K562 (cell line): ENCODE data around the gene MYH6.

Experiments
- BHLHE40 ChIP-seq: IDR thresholded peaks from 2 replicates; pipeline ENCODE4 v1.6.1; 2011; ENCODE audit warnings: low read length, improper control_type of control experiment
- DMBX1 ChIP-seq: fragments of 250-450 bp; sonication (Bioruptor Pico); IDR thresholded peaks from 2 replicates; pipeline ENCODE4 v1.8.0; 2022; ENCODE audit warnings: inconsistent platforms, mild to moderate bottlenecking, moderate library complexity, borderline replicate concordance
- EZH2 ChIP-seq: IDR thresholded peaks from 2 replicates; pipeline ENCODE4 v1.6.1; 2012; ENCODE audit warnings: low read depth, mild to moderate bottlenecking, inconsistent platforms, low read length, borderline replicate concordance
- FUS ChIP-seq: fragments of 200-400 bp; formaldehyde crosslinking; optimal IDR thresholded peaks from 2 replicates; pipeline ENCODE3; 2017; ENCODE audit warnings: low read depth, low read length
- JUN ChIP-seq, 2 experiments: sonication (generic) in 1 of 2; formaldehyde crosslinking in 1 of 2; IDR thresholded peaks; 2 replicates each; pipeline versions ENCODE4 v1.6.1 to v1.8.0; 2012 to 2022; ENCODE audit warnings: borderline replicate concordance in 2 of 2, mild to moderate bottlenecking in 2 of 2, improper control_type of control experiment in 1 of 2, low read depth in 1 of 2, low read length in 1 of 2, missing genetic modification reagents in 1 of 2
- KLF16 ChIP-seq: IDR thresholded peaks from 2 replicates; pipeline ENCODE4 v1.6.1; 2016; ENCODE audit warnings: antibody characterized with exemption
- MXI1 ChIP-seq: IDR thresholded peaks from 2 replicates; pipeline ENCODE4 v1.6.1; 2011; ENCODE audit warnings: low read depth, mild to moderate bottlenecking, improper control_type of control experiment, low read length
- SP2 ChIP-seq: IDR thresholded peaks from 2 replicates; pipeline ENCODE4 v1.6.1; 2011; ENCODE audit warnings: mild to moderate bottlenecking, low read depth, low read length, moderate library complexity; ENCODE audit not compliant: poor library complexity, severe bottlenecking; ENCODE audit errors: extremely low read depth
- TAF1 ChIP-seq: IDR thresholded peaks from 2 replicates; pipeline ENCODE4 v1.6.1; 2011; ENCODE audit warnings: mild to moderate bottlenecking, low read length, moderate library complexity; ENCODE audit not compliant: insufficient read depth, control insufficient read depth, severe bottlenecking; ENCODE audit errors: extremely low read depth
- TEAD1 ChIP-seq, 2 experiments: fragments of 450-650 bp in 1 of 2; sonication (generic) in 1 of 2; formaldehyde crosslinking; IDR thresholded peaks; 2 replicates each; pipeline versions ENCODE4 v1.4.0 to v1.8.0; 2020 to 2022; ENCODE audit warnings: mild to moderate bottlenecking in 2 of 2, missing genetic modification reagents in 1 of 2
- ZBTB33 ChIP-seq: sonication (generic); formaldehyde crosslinking; IDR thresholded peaks from 2 replicates; pipeline ENCODE4 v1.8.1; 2023; ENCODE audit warnings: mild to moderate bottlenecking, missing genetic modification reagents

GRCh38 chr14:23406244-23406643, 1.8 kb downstream of the MYH6 start:
- TF ChIP-seq EZH2 (no peak), ZBTB33 (CRISPR knock-in tag) (no peak), MXI1 (no peak), FUS (no peak), JUN (IDR thresholded peaks at IDR 0.05; ENCODE audit: borderline replicate concordance, low read depth, low read length) (no peak), JUN (CRISPR knock-in tag; IDR thresholded peaks at IDR 0.05; ENCODE audit: borderline replicate concordance) (no peak), BHLHE40 (no peak), TEAD1 (CRISPR knock-in tag; IDR thresholded peaks at IDR 0.05) (no peak), KLF16 (no peak), TAF1 (no peak), DMBX1 (CRISPR knock-in tag) (no peak), SP2 (no peak)
